ENCODE data around the gene CREB5. TPM values are rescaled to one million over a fixed set of nuclear protein-coding genes. Genes with fewer than 3 reads are reported as not detected.

Gene CREB5
- total RNA-seq, 1 experiment from 2014 or later: 5.2 TPM

- no peaks in the 10 kb centered on the region for H3K9me2 ChIP-seq (replicated peaks; ENCODE audit: low read length)
- no peaks in the 10 kb centered on the region; the same call in 1 of the 2 replicates for H3K4me1 ChIP-seq (ENCODE audit: insufficient read depth, low read length)
- ChIA-PET POLR2A (ENCODE audit: unreplicated experiment) (no interaction called here), CTCF (no interaction called here)
- H3K9ac ChIP-seq (ENCODE audit: low read length): no peak overlapping the region
- H3K9me3 ChIP-seq (ENCODE audit: low read length): no peaks in the 10 kb centered on the region
- H3K79me2 ChIP-seq (ENCODE audit: low read length): no peaks in the 10 kb centered on the region
- DNase-seq (no peak), ATAC-seq (no peak)
- TF ChIP-seq EZH2phosphoT487 (IDR thresholded peaks at IDR 0.05; ENCODE audit: borderline replicate concordance, low read length): no peak
- no peak for TF ChIP-seq EZH2 (IDR thresholded peaks at IDR 0.05; ENCODE audit: low read length, unreplicated experiment)
- TF ChIP-seq, protein P1, sequence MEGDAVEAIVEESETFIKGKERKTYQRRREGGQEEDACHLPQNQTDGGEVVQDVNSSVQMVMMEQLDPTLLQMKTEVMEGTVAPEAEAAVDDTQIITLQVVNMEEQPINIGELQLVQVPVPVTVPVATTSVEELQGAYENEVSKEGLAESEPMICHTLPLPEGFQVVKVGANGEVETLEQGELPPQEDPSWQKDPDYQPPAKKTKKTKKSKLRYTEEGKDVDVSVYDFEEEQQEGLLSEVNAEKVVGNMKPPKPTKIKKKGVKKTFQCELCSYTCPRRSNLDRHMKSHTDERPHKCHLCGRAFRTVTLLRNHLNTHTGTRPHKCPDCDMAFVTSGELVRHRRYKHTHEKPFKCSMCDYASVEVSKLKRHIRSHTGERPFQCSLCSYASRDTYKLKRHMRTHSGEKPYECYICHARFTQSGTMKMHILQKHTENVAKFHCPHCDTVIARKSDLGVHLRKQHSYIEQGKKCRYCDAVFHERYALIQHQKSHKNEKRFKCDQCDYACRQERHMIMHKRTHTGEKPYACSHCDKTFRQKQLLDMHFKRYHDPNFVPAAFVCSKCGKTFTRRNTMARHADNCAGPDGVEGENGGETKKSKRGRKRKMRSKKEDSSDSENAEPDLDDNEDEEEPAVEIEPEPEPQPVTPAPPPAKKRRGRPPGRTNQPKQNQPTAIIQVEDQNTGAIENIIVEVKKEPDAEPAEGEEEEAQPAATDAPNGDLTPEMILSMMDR (conservative IDR thresholded peaks at IDR 0.05; ENCODE audit: low read depth, low read length): no peak
- no peaks in the 10 kb centered on the region for H3F3A ChIP-seq (ENCODE audit: low read length, unreplicated experiment)
- H3K4me2 ChIP-seq (ENCODE audit: low read length): no peak overlapping the region
- intact Hi-C loops (cut with micrococcal nuclease): no loop called here
- H4K20me1 ChIP-seq (ENCODE audit: low read length): no peaks in the 10 kb centered on the region
- H3K36me3 ChIP-seq (ENCODE audit: low read depth, low read length): no peaks in the 10 kb centered on the region
- H2AFZ ChIP-seq (ENCODE audit: low read length): no peak overlapping the region
- no peak overlapping the region for H3K27ac ChIP-seq (ENCODE audit: low read length)
- H3K4me3 ChIP-seq (ENCODE audit: low read length): no peak overlapping the region
- H3K27me3 ChIP-seq (ENCODE audit: low read length): no peaks in the 10 kb centered on the region
- BruUV-seq (replicated peaks): no TSS peak
These were observed 370.0 kb downstream of the CREB5 start for GRCh38 chr7:28782362-28782761.

- Histone ChIP-seq H3K79me2 (ENCODE audit: low read length) (no peaks in the 10 kb centered on the region), H3K9me3 (ENCODE audit: low read length) (no peaks in the 10 kb centered on the region), H3K27me3 (ENCODE audit: low read length) (no peaks in the 10 kb centered on the region), H3K9me2 (replicated peaks; ENCODE audit: low read length) (no peaks in the 10 kb centered on the region), H3K36me3 (ENCODE audit: low read depth, low read length) (no peaks in the 10 kb centered on the region), H3K4me3 (ENCODE audit: low read length) (no peak overlapping the region), H3K4me2 (ENCODE audit: low read length) (no peak overlapping the region), H4K20me1 (ENCODE audit: low read length) (no peaks in the 10 kb centered on the region), H2AFZ (ENCODE audit: low read length) (no peak overlapping the region), H3K9ac (ENCODE audit: low read length) (no peak overlapping the region), H3F3A (ENCODE audit: low read length, unreplicated experiment) (no peaks in the 10 kb centered on the region), H3K4me1 (ENCODE audit: insufficient read depth, low read length) (no peaks in the 10 kb centered on the region), H3K27ac (ENCODE audit: low read length) (no peak overlapping the region)
- intact Hi-C loops (cut with micrococcal nuclease): no loop called here
- no TSS peak for BruUV-seq (replicated peaks)
- ChIA-PET POLR2A (ENCODE audit: unreplicated experiment) (no interaction called here), CTCF (no interaction called here)
- ATAC-seq (no peak), DNase-seq (no peak)
- TF ChIP-seq, protein P1 (conservative IDR thresholded peaks at IDR 0.05; ENCODE audit: low read depth, low read length): no peak
- TF ChIP-seq EZH2 (IDR thresholded peaks at IDR 0.05; ENCODE audit: low read length, unreplicated experiment) (no peak), EZH2phosphoT487 (IDR thresholded peaks at IDR 0.05; ENCODE audit: borderline replicate concordance, low read length) (no peak)
These were observed 372.0 kb downstream of the CREB5 start for GRCh38 chr7:28784171-28784902.

Measured in PC-3 (cell line).